K562 (cell line): Measurements from ENCODE around the gene RAB3GAP1.

Experiments used
- BRD4 ChIP-seq: fragments of 200-600 bp; sonication (generic); IDR thresholded peaks from 2 replicates; pipeline ENCODE4 v1.6.1; 2017; ENCODE audit warnings: inconsistent platforms
- CTCF ChIP-seq, 3 experiments: IDR thresholded peaks in 2 of 3; conservative IDR thresholded peaks in 1 of 3; 2 replicates each; pipeline ENCODE4 v1.5.1; 2011 to 2012; ENCODE audit warnings: low read length in 3 of 3, mild to moderate bottlenecking in 3 of 3, control low read depth in 2 of 3, improper control_type of control experiment in 1 of 3, inconsistent platforms in 1 of 3, low read depth in 1 of 3, mixed read lengths in 1 of 3, moderate library complexity in 1 of 3; ENCODE audit not compliant: insufficient read depth in 2 of 3
- HNRNPH1 ChIP-seq: fragments of 200-400 bp; formaldehyde crosslinking; optimal IDR thresholded peaks from 2 replicates; pipeline ENCODE3; 2017; ENCODE audit warnings: low read depth, mild to moderate bottlenecking, low read length, moderate library complexity
- HNRNPUL1 ChIP-seq: fragments of 200-400 bp; formaldehyde crosslinking; IDR thresholded peaks from 2 replicates; pipeline ENCODE4 v1.6.1; 2017; ENCODE audit warnings: low read length
- MTA3 ChIP-seq: fragments of 450-650 bp; formaldehyde crosslinking; IDR thresholded peaks from 2 replicates; pipeline ENCODE4 v1.6.1; 2017; ENCODE audit warnings: mild to moderate bottlenecking, borderline replicate concordance
- RBFOX2 ChIP-seq: fragments of 200-400 bp; formaldehyde crosslinking; IDR thresholded peaks from 2 replicates; pipeline ENCODE4 v1.6.1; 2017; ENCODE audit warnings: low read depth, mild to moderate bottlenecking, low read length, moderate library complexity
- SMC3 ChIP-seq: conservative IDR thresholded peaks from 2 replicates; pipeline ENCODE4 v1.6.1; 2011; ENCODE audit warnings: low read depth, low read length, improper control_type of control experiment; ENCODE audit not compliant: insufficient read depth
- TF ChIP-seq, protein P1 (sequence below): sonication (generic); formaldehyde crosslinking; IDR thresholded peaks from 2 replicates; pipeline ENCODE4 v1.8.1; 2023; ENCODE audit warnings: mild to moderate bottlenecking, missing genetic modification reagents

GRCh38 chr2:135011633-135012032, 40.5 kb upstream of the RAB3GAP1 start:
- TF ChIP-seq BRD4: no peak
- no peak for TF ChIP-seq HNRNPH1
- no peak for TF ChIP-seq RBFOX2
- TF ChIP-seq CTCF (IDR thresholded peaks at IDR 0.05 in 2 of 3, conservative IDR thresholded peaks at IDR 0.05 in 1 of 3; ENCODE audit: insufficient read depth in 2 of 3, low read depth in 1 of 3, low read length in 3 of 3): no peak
- no peak for TF ChIP-seq HNRNPUL1
- TF ChIP-seq, protein P1, sequence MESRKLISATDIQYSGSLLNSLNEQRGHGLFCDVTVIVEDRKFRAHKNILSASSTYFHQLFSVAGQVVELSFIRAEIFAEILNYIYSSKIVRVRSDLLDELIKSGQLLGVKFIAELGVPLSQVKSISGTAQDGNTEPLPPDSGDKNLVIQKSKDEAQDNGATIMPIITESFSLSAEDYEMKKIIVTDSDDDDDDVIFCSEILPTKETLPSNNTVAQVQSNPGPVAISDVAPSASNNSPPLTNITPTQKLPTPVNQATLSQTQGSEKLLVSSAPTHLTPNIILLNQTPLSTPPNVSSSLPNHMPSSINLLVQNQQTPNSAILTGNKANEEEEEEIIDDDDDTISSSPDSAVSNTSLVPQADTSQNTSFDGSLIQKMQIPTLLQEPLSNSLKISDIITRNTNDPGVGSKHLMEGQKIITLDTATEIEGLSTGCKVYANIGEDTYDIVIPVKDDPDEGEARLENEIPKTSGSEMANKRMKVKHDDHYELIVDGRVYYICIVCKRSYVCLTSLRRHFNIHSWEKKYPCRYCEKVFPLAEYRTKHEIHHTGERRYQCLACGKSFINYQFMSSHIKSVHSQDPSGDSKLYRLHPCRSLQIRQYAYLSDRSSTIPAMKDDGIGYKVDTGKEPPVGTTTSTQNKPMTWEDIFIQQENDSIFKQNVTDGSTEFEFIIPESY (CRISPR knock-in tag): no peak
- TF ChIP-seq MTA3: no peak
- TF ChIP-seq SMC3: no peak
